PC-3 (cell line): Measurements from ENCODE around the gene PCDHB12.

Experiments used
- EZH2 ChIP-seq: fragments of 300-600 bp; sonication (generic); IDR thresholded peaks from one replicate; pipeline ENCODE4 v1.6.1; 2017; ENCODE audit warnings: antibody characterized with exemption, mild to moderate bottlenecking, low read length; ENCODE audit not compliant: unreplicated experiment
- TF ChIP-seq, protein P1 (sequence below): fragments of 300-600 bp; sonication (generic); conservative IDR thresholded peaks from 2 replicates; pipeline ENCODE4 v1.5.1; 2017; ENCODE audit warnings: antibody characterized with exemption, low read depth, mild to moderate bottlenecking, low read length

GRCh38 chr5:141258948-141259347, 50.4 kb downstream of the PCDHB12 start:
- TF ChIP-seq, protein P1, sequence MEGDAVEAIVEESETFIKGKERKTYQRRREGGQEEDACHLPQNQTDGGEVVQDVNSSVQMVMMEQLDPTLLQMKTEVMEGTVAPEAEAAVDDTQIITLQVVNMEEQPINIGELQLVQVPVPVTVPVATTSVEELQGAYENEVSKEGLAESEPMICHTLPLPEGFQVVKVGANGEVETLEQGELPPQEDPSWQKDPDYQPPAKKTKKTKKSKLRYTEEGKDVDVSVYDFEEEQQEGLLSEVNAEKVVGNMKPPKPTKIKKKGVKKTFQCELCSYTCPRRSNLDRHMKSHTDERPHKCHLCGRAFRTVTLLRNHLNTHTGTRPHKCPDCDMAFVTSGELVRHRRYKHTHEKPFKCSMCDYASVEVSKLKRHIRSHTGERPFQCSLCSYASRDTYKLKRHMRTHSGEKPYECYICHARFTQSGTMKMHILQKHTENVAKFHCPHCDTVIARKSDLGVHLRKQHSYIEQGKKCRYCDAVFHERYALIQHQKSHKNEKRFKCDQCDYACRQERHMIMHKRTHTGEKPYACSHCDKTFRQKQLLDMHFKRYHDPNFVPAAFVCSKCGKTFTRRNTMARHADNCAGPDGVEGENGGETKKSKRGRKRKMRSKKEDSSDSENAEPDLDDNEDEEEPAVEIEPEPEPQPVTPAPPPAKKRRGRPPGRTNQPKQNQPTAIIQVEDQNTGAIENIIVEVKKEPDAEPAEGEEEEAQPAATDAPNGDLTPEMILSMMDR: no peak
- no peak for TF ChIP-seq EZH2
